ENCODE results near the gene SPRR2B. TPM values are rescaled to one million over a fixed set of nuclear protein-coding genes. Genes with fewer than 3 reads are reported as not detected.
"Not testable (repeated sequence)": the region's sequence is repeated elsewhere in the genome, so short reads cannot be mapped to it uniquely, and the experiment has no call there.

SPRR2B gene
- total RNA-seq, 1 donor from 2014 or later, result not detected

- Mint-ChIP-seq H3K36me3 (no peaks in the 10 kb centered on the region), H3K4me1 (no peaks in the 10 kb centered on the region), H3K9me3 (peaks cover 6% of the 10 kb centered on the region), H3K27me3 (ENCODE audit: low read depth) (peaks cover 21% of the 10 kb centered on the region), H3K4me3 (no peak within 1 kb of the TSS), H3K27ac (no peak within 1 kb of the TSS)
- TF ChIP-seq CTCF (IDR thresholded peaks at IDR 0.05; ENCODE audit: unreplicated experiment), result no peak
- DNase-seq (ENCODE audit: low spot score in 2 of 2, unreplicated experiment in 2 of 2), result no peak
Observed at GRCh38 chr1:153030895-153031294, 40.5 kb downstream of the SPRR2B start, which contains the start of gene SPRR1B. Gene SPRR1B, plus strand, starts transcription at chr1:153031203. Its CDS starts 1,143 bp downstream, at chr1:153032346.

GRCh38 chr1:153028766-153029165 lies 42.6 kb downstream of the SPRR2B start:
- H3K27me3 Mint-ChIP-seq (ENCODE audit: low read depth), result peaks cover 15% of the 10 kb centered on the region
- H3K4me3 Mint-ChIP-seq, result no peak overlapping the region
- H3K9me3 Mint-ChIP-seq, result peaks cover 6% of the 10 kb centered on the region
- no peaks in the 10 kb centered on the region for H3K36me3 Mint-ChIP-seq
- no peaks in the 10 kb centered on the region for H3K4me1 Mint-ChIP-seq
- TF ChIP-seq CTCF (IDR thresholded peaks at IDR 0.05; ENCODE audit: unreplicated experiment), result no peak
- no peak overlapping the region for H3K27ac Mint-ChIP-seq
- DNase-seq (ENCODE audit: low spot score in 2 of 2, unreplicated experiment in 2 of 2), result no peak

- Mint-ChIP-seq H3K36me3 (no peaks in the 10 kb centered on the region), H3K9me3 (peaks cover 6% of the 10 kb centered on the region), H3K27ac (no peak overlapping the region), H3K27me3 (ENCODE audit: low read depth) (peaks cover 4% of the 10 kb centered on the region), H3K4me3 (no peak overlapping the region), H3K4me1 (peaks cover 6% of the 10 kb centered on the region)
- no peak for TF ChIP-seq CTCF (IDR thresholded peaks at IDR 0.05; ENCODE audit: unreplicated experiment)
- DNase-seq (ENCODE audit: low spot score in 2 of 2, unreplicated experiment in 2 of 2), result no peak
Observed at GRCh38 chr1:153025797-153026196, 45.6 kb downstream of the SPRR2B start.

DNA sequence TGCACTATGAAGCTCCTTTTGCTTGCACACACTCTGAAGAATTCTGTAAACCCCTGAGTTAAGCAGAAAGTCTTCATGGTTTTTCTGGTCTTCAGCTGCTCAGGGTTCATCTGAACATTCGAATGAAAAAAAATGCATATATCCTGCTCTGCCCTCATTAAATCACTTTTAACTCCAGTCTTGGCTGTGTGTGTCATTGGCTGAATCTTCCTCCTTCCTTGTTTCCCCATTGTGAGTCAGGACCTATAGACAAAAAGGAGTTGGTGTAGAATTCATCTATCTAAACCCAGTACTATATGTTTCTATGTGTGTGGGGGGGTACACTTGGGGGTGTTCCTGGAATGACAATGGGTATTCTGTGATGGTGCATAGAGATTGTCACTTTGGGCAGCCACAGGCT lies 47.0 kb downstream of the SPRR2B start:
- H3K4me1 Mint-ChIP-seq, result peaks cover 6% of the 10 kb centered on the region
- no peak for DNase-seq (ENCODE audit: low spot score in 2 of 2, unreplicated experiment in 2 of 2)
- TF ChIP-seq CTCF (IDR thresholded peaks at IDR 0.05; ENCODE audit: unreplicated experiment), result no peak
- H3K4me3 Mint-ChIP-seq, result no peak overlapping the region
- peaks cover 6% of the 10 kb centered on the region for H3K27me3 Mint-ChIP-seq (ENCODE audit: low read depth)
- no peak overlapping the region for H3K27ac Mint-ChIP-seq
- peaks cover 9% of the 10 kb centered on the region for H3K9me3 Mint-ChIP-seq
- H3K36me3 Mint-ChIP-seq, result no peaks in the 10 kb centered on the region

DNA sequence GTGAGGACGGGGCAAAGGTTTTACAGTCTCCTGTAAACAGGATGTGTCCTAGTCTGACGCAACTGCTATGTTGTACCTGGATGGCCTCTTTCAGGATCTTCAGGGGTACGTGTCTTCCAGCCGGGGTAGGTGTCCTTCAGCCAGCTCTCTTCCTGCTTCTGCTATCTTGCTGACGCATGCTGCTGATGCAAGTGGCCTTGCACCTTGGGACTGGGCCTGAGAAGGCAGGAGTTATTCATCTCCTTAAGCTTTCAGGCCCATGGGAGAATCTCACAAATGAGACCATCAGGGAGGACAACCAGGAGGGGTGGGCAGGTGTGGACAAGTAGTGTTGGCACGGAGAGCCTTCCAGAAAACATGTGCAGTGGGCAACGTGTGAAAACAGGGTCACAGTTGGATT lies 48.3 kb downstream of the SPRR2B start:
- no peak for TF ChIP-seq CTCF (IDR thresholded peaks at IDR 0.05; ENCODE audit: unreplicated experiment)
- H3K27ac Mint-ChIP-seq, result no peak overlapping the region
- peaks cover 4% of the 10 kb centered on the region for H3K9me3 Mint-ChIP-seq
- no peak for DNase-seq (ENCODE audit: low spot score in 2 of 2, unreplicated experiment in 2 of 2)
- no peak overlapping the region for H3K4me3 Mint-ChIP-seq
- peaks cover 11% of the 10 kb centered on the region for H3K27me3 Mint-ChIP-seq (ENCODE audit: low read depth)
- peaks cover 6% of the 10 kb centered on the region for H3K4me1 Mint-ChIP-seq
- no peaks in the 10 kb centered on the region for H3K36me3 Mint-ChIP-seq

GRCh38 chr1:153022340-153022739 lies 49.1 kb downstream of the SPRR2B start:
- Mint-ChIP-seq H3K27ac (peak overlapping the region; percentile 5), H3K27me3 (ENCODE audit: low read depth) (peaks cover 11% of the 10 kb centered on the region)
- H3K36me3 Mint-ChIP-seq; H3K9me3 Mint-ChIP-seq; H3K4me1 Mint-ChIP-seq; H3K4me3 Mint-ChIP-seq; DNase-seq (ENCODE audit: low spot score in 2 of 2, unreplicated experiment in 2 of 2): not testable (repeated sequence)

DNA sequence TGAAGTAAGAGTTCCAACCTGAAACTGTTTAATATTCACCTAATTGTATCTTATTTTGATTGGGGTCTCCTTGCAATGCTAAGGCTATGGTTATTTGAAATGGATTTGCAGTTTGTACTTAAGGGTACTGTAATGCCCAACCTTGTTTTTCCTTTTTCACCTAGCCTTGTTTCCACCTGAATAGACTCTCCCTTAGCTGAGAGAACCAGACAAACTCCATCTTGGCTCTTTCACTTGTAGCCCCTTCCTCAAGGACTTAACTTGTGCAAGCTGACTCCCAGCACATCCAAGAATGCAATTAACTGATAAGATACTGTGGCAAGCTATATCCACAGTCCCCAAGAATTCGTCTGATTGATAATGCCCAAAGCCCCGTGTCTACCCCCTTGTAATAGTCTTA lies 49.6 kb downstream of the SPRR2B start:
- not testable (repeated sequence) for H3K4me3 Mint-ChIP-seq; H3K36me3 Mint-ChIP-seq; H3K9me3 Mint-ChIP-seq; H3K27ac Mint-ChIP-seq; H3K4me1 Mint-ChIP-seq; DNase-seq (ENCODE audit: low spot score in 2 of 2, unreplicated experiment in 2 of 2)
- peaks cover 11% of the 10 kb centered on the region for H3K27me3 Mint-ChIP-seq (ENCODE audit: low read depth)
